GM18867 (cell line): ENCODE measurements around the gene ABLIM2.

Source experiments
- ATAC-seq: cut with Tn5 transposase; IDR thresholded peaks from one replicate; pipeline ENCODE4 v1.9.1; 2021; ENCODE audit warnings: mild to moderate bottlenecking, moderate library complexity; ENCODE audit not compliant: unreplicated experiment

The ABLIM2 gene

GRCh38 chr4:8177552-8177951, 18.9 kb upstream of the ABLIM2 start:
- no peak for ATAC-seq

DNA sequence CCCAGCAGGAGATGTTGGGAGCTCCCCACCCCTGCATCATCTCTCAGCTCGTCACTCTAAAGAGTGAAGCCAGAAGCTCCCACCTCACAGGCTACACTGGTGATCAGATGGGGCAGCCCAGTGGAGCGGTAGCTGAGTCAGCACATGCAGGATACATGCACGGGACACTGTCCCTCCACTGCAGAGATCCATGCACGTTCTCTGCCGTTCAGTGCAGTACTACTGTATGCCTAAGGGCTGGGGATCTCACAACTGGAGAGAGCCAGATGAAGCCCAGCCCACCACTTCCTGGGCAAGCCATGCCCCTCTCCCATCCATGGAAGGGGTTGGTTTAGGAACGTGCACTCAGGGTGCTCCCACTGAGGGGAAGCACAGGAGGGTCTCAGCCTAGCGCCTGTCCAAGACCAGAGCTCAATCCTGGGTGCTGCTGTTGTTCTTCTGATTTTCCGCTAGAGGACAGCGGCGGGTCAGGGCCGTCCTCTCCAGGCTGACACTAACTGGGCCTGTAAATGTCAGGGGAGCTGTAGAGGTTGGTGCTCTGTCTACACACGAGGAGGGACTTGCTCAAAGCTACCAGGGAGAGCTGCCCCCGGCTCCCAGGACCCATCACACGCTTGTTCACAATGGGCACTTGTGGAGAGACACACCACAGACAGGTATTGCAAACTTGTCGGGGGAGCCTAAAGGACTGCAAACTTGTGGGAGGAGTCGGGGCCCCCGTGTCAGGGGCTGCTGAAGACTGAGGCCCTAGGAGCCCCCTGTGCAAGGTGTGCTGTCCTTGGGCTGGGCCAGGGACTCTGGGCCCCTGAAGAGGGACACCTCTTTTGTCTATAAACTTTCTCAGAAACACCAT, 18.2 kb upstream of the ABLIM2 start:
- ATAC-seq: peak; percentile 70

GRCh38 chr4:8175686-8176085, 17.1 kb upstream of the ABLIM2 start:
- ATAC-seq: no peak

GRCh38 chr4:8174970-8175369, 16.4 kb upstream of the ABLIM2 start:
- ATAC-seq: no peak

GRCh38 chr4:8173492-8174242, 15.1 kb upstream of the ABLIM2 start:
- no peak for ATAC-seq

DNA sequence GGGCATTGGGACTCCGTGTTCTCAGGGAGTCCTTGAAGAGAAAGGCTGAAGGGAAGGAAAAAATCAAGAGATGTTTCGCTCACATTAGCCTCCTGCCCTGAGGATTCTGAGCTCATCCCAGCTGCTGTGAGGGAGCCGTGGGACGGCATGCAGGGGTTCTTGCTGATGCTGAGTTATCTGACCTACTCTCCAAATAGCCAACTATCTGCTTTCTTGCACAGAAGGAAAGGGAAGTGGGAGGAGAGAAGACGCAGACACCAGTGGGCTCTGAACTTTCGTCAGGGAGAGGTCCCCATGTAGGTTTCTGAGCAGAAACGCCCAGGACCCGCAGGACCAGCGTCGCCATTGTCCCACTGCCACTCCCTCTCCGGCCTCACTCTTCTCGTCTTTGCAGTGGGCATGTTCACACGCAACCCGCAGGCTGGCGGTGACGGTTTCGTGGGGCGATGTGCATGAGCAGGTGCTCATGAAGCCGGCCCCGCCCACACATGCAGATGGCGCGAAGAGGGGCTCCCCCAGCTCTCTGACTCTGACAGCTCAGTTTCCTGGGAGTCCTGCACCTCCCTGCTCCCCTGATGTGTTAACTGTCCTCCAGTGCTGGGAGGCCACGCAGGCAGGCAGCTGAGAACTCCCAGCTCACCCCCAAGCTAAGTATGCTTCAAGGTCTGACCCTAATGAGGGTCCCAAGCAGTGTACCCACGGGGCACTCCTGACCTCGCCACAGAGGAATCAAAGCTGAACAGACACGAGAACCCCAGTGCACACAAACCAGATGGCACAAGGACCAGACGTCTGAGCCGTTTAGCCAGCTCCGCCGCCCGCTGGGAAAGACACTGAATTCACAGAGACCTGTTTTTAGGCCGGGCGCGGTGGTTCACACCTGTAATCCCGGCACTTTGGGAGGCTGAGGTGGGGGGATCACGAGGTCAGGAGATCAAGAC, 13.6 kb upstream of the ABLIM2 start:
- ATAC-seq: peak; percentile 76

GRCh38 chr4:8171266-8171665, 12.7 kb upstream of the ABLIM2 start:
- ATAC-seq: no peak

DNA sequence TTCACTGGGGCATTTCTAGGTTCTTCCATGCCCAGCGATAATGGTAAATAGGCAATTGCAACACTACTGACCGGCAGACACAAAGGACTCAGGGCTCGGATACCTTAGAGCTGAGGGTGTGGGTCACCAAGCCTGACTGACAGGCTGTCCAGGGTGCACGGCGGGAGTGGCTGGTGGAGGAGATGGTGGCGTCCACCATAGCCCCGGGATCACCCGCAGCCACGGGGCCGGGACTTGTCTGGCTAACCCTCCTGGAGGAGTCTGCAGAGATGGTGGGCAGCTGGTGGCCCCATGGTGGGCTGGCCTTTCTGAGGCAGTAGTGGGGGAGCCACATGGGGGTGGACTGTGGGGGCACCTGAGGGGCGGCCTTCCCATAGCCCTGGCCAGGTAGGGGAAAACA, 11.7 kb upstream of the ABLIM2 start:
- no peak for ATAC-seq

GRCh38 chr4:8169763-8170162, 11.2 kb upstream of the ABLIM2 start:
- no peak for ATAC-seq

- no peak for ATAC-seq
Observed at GRCh38 chr4:8168832-8169598, 10.4 kb upstream of the ABLIM2 start.

DNA sequence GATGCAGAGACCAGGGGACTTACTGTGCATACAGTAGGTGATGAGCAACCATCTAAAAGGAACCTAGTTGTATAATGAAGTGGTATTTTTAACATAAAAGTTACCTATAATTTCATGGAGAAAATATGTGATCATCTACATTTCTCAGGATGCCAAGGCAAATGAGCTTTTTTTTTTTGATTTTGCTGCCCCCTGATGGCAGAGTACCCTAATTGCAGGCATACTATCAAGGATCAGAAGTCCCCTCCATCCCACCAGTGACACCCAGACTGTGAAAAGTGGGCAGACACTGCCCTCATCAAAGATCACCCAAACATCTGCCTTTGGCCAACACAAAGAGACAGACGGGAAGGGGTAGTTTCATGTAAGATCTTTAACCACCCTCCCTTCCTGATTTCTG, 9.6 kb upstream of the ABLIM2 start:
- ATAC-seq: no peak

GRCh38 chr4:8167815-8168214, 9.2 kb upstream of the ABLIM2 start:
- ATAC-seq: no peak

- no peak for ATAC-seq
Observed at GRCh38 chr4:8167291-8167690, 8.7 kb upstream of the ABLIM2 start.

GRCh38 chr4:8165374-8165896, 6.8 kb upstream of the ABLIM2 start:
- ATAC-seq: no peak

DNA sequence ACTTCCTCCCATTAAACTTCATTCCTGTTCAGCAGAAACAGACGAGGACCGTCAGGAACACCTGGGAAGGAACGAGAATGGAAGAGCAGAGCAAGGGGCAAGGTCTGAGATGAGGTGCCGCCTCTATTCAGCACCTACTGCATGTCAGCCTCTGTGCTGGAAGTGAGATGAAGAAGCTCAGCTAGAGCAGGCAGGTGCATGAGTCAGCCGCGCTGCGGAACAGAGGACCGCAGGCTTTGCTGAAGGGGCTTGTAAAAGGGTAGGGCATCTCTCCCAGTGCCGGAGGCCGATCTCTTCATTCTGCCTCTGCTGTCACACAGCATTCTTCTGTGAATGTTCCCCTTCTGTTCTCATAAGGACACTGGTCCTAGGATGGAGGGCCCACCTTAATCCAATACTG, 6.1 kb upstream of the ABLIM2 start:
- ATAC-seq: no peak

DNA sequence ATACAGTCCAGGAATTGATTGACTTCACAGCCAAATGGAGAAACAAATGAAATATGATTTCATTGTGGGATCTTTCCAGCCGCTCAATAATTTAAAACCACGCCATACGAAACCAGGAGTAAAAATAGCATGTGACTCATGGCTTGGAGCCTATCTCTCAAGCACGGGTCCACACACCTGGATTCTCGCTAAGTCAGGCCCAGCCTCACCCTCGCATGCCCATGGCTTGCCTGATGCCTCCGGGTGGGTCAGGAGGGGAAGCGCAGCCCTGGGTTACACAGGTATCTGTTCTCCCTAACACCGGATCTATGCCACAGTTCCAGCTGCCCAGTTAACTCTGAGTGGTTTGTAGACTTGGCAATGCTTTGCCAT, 5.6 kb upstream of the ABLIM2 start:
- ATAC-seq: no peak

- ATAC-seq: no peak
Observed at GRCh38 chr4:8163436-8164193, 5.0 kb upstream of the ABLIM2 start.

- no peak for ATAC-seq
Observed at GRCh38 chr4:8163026-8163425, 4.4 kb upstream of the ABLIM2 start.

- no peak for ATAC-seq
Observed at GRCh38 chr4:8162625-8163024, 4.0 kb upstream of the ABLIM2 start.

GRCh38 chr4:8160572-8160971, 2.0 kb upstream of the ABLIM2 start:
- no peak for ATAC-seq
